ENCODE data around the gene ALKBH8. TPM values are rescaled to one million over a fixed set of nuclear protein-coding genes. Genes with fewer than 3 reads are reported as not detected.

ALKBH8 gene
- total and polyA plus RNA-seq, 7 donors: 1.2 to 11.1 (median 5.8) TPM

DNA sequence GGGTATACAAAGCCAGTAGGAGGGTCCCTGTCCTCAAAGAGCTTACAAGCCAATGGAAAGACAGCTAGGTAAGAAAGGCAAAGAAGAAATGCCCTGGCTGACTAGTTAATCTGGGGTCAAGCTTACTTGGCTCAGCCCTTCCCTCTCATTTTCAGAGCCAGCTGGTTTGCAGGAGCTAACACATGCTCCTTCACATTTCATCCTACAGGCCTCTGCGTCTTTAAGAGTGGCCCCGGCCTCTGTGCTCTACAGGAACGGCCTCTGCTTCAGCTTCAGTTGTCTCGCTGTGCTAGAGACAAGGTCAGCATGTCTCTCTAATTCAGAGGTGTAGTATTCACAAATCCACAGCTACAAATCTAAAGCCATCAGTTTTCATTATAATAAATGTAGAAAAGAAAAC is 15.2 kb downstream of the ALKBH8 start:
- peaks cover 0 to 53% (median 13%) of the 10 kb centered on the region in 4 donors for H3K36me3 ChIP-seq
- WGBS, 2 donors: 92 to 94% methylated on average over 4 of the region's 4 CpGs
- H3K9me3 ChIP-seq: no peaks in the 10 kb centered on the region
- no peaks in the 10 kb centered on the region for H3K4me1 ChIP-seq
- intact Hi-C loops (cut with DNase I): no loop called here
- H3K27ac ChIP-seq: no peak overlapping the region
- H3K4me3 ChIP-seq: no peak overlapping the region
- DNase-seq: no peak
- TF ChIP-seq EP300 (IDR thresholded peaks at IDR 0.05): no peak
- TF ChIP-seq POLR2AphosphoS5 (IDR thresholded peaks at IDR 0.05): no peak
- TF ChIP-seq, protein P1, sequence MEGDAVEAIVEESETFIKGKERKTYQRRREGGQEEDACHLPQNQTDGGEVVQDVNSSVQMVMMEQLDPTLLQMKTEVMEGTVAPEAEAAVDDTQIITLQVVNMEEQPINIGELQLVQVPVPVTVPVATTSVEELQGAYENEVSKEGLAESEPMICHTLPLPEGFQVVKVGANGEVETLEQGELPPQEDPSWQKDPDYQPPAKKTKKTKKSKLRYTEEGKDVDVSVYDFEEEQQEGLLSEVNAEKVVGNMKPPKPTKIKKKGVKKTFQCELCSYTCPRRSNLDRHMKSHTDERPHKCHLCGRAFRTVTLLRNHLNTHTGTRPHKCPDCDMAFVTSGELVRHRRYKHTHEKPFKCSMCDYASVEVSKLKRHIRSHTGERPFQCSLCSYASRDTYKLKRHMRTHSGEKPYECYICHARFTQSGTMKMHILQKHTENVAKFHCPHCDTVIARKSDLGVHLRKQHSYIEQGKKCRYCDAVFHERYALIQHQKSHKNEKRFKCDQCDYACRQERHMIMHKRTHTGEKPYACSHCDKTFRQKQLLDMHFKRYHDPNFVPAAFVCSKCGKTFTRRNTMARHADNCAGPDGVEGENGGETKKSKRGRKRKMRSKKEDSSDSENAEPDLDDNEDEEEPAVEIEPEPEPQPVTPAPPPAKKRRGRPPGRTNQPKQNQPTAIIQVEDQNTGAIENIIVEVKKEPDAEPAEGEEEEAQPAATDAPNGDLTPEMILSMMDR (IDR thresholded peaks at IDR 0.05): no peak
- no peaks in the 10 kb centered on the region for H3K27me3 ChIP-seq

DNA sequence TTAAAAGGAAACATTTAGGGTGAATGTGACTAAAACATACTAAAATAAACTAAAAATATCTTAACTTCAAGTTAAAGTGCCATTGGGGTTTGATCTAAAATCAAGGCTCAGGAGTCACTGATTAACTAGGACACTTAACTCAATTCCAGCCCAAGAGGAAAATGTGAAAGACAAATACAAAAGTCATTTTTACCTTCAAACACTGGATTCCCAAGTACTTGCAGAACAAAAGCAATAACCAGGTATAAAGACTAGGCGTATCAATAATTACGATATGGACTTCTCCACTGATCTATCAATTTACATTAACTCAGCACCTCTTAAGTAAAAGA is 15.6 kb downstream of the ALKBH8 start:
- WGBS, 2 donors: 94 to 96% methylated on average over 2 of the region's 2 CpGs
- intact Hi-C loops (cut with DNase I): no loop called here
- Histone ChIP-seq H3K36me3 (peaks cover 0 to 50% (median 12%) of the 10 kb centered on the region in 4 donors), H3K27me3 (no peaks in the 10 kb centered on the region), H3K27ac (no peak overlapping the region), H3K4me1 (no peaks in the 10 kb centered on the region), H3K4me3 (no peak overlapping the region), H3K9me3 (no peaks in the 10 kb centered on the region)
- TF ChIP-seq, protein P1 (IDR thresholded peaks at IDR 0.05): no peak
- TF ChIP-seq POLR2A (IDR thresholded peaks at IDR 0.05): no peak
- DNase-seq: no peak

DNA sequence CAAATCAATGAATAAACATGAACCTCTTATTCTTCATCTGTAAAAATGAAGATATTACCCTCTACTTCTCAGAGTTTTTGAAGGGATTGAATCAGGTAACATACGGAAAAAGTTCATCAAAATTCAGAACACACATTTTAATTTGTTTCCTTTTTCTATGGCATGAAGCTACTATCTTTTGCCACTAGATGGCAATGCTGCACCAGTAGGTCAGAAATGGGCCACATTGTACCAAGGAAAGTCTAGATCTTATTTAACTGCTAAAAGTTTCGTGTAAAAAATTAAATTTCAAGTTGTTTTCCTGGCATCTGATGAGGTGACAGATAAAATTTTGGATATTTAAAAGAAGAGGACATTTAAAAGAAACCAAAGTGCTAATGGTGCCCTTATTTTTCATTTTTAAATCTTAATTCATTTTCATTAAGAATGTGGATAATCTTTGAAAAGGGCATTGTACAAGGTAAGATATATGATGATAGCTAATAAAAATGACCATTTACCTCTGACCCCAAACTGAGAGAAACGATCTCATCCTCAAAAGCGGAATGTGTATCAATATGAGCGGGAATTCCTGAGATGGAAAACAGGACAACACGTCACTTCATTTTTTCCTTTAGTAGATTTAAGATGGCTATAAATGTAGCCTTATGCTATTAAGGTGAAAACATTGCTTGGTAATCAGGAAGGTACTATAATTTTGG is 16.1 kb downstream of the ALKBH8 start:
- WGBS, 2 donors: 68 to 80% methylated on average over 6 of the region's 6 CpGs

DNA sequence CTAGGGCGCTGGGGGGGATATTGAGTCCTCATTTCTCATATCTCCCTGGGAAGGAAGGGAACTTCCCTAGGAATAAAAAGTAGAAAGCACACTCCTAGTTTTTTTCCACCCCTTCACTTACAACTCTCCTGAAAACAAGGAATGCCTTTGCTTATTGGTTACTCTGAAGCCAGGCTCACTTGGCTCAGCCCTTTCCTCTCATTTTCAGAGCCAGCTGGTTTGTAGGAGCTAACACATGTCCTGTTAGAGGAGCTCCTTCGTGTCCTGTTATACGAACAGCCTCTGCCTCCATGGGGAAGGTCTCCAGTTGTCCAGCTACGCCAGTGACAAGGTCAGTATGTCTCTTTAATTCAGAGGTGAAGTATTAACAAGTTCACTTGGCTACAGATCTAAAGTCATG is 17.6 kb downstream of the ALKBH8 start:
- H3K4me3 ChIP-seq: no peak overlapping the region
- no peaks in the 10 kb centered on the region for H3K4me1 ChIP-seq
- peaks cover 0 to 35% (median 8%) of the 10 kb centered on the region in 4 donors for H3K36me3 ChIP-seq
- DNase-seq: no peak
- WGBS, 2 donors: 95 to 96% methylated on average over 4 of the region's 4 CpGs
- H3K27me3 ChIP-seq: no peaks in the 10 kb centered on the region
- H3K9me3 ChIP-seq: no peaks in the 10 kb centered on the region
- H3K27ac ChIP-seq: no peak overlapping the region
- intact Hi-C loops (cut with DNase I): no loop called here
- TF ChIP-seq, protein P1 (IDR thresholded peaks at IDR 0.05): no peak
- no peak for TF ChIP-seq POLR2AphosphoS5 (IDR thresholded peaks at IDR 0.05)
- no peak for TF ChIP-seq POLR2A (IDR thresholded peaks at IDR 0.05)
- no peak for TF ChIP-seq EP300 (IDR thresholded peaks at IDR 0.05)

More for the DNA sequence above, 16.1 kb downstream of the ALKBH8 start:
- TF ChIP-seq, protein P1 (IDR thresholded peaks at IDR 0.05): peak; percentile 7 to 75 (median 49)
- no peak for TF ChIP-seq POLR2A (IDR thresholded peaks at IDR 0.05)
- Histone ChIP-seq H3K36me3 (peaks cover 0 to 47% (median 10%) of the 10 kb centered on the region in 4 donors), H3K4me1 (no peaks in the 10 kb centered on the region), H3K4me3 (no peak overlapping the region), H3K27me3 (no peaks in the 10 kb centered on the region), H3K9me3 (no peaks in the 10 kb centered on the region), H3K27ac (no peak overlapping the region)
- intact Hi-C loops (cut with DNase I): no loop called here
- no peak for DNase-seq

DNA sequence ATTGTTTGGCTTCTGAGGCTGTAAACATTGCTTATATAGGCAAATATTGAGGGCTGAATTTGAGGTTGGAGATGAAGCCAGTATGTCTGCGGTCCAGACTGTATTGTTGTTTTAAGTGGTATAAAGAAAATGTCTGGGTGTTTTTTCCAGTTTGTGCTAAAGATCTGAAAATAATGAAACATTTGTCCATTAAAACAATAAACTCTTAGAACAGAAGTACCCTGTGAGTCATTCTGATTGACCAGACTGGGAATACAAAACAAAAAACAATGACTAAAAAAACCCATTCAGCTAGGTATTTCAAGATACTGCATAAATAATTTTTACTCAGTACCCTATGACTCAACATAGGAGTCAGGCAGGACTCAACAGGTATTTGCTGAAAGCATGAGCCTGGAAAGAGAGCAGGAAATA is 20.4 kb downstream of the ALKBH8 start:
- Histone ChIP-seq H3K36me3 (peaks cover 0 to 6% (median 1%) of the 10 kb centered on the region in 4 donors), H3K4me3 (no peak overlapping the region), H3K4me1 (no peaks in the 10 kb centered on the region), H3K27me3 (no peaks in the 10 kb centered on the region), H3K9me3 (no peaks in the 10 kb centered on the region), H3K27ac (no peak overlapping the region)
- WGBS, 2 donors: 72 to 73% methylated on average over 1 of the region's 1 CpG
- intact Hi-C loops (cut with DNase I): no loop called here
- TF ChIP-seq, protein P1 (IDR thresholded peaks at IDR 0.05): no peak
- no peak for TF ChIP-seq POLR2AphosphoS5 (IDR thresholded peaks at IDR 0.05)
- no peak for TF ChIP-seq EP300 (IDR thresholded peaks at IDR 0.05)
- no peak for TF ChIP-seq POLR2A (IDR thresholded peaks at IDR 0.05)
- no peak for DNase-seq

All from sigmoid colon (tissue), 7 donors.